GM12864 (cell line): ENCODE measurements around the gene RNF217.

Experiments
- DNase-seq: peaks from one replicate; pipeline ENCODE4 v3.0.0-alpha.2; 2011; ENCODE audit warnings: low read depth
- H3K4me3 ChIP-seq: 2 replicates; pipeline ENCODE4 v1.5.1; 2011; ENCODE audit warnings: mild to moderate bottlenecking, low read depth, low read length, control low read depth
- CTCF ChIP-seq: IDR thresholded peaks from 2 replicates; pipeline ENCODE4 v1.5.1; 2011; ENCODE audit warnings: low read depth, mild to moderate bottlenecking, moderate library complexity, low read length, control low read depth, inconsistent platforms; ENCODE audit errors: missing control alignments

RNF217 gene

DNA sequence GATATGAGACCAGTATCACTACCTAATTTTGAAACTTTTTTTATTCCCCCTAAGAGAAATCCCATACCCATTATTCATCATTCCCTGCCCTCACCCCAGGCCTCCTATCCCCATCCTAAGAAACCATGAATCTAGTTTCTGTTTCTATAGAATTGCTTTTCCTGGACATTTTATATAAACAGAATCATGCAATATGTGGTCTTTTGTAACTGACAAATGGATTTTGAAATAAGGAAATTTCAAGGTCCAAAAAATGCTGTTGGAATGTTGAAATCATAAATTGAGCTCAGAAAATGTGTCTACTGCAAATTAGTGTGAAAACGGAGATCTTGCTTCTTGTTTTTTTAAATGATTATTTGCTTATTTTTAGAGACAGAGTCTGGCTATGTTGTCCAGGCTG lies 25.1 kb downstream of the RNF217 start:
- no peak overlapping the region for H3K4me3 ChIP-seq
- no peak for DNase-seq
- no peak for TF ChIP-seq CTCF

DNA sequence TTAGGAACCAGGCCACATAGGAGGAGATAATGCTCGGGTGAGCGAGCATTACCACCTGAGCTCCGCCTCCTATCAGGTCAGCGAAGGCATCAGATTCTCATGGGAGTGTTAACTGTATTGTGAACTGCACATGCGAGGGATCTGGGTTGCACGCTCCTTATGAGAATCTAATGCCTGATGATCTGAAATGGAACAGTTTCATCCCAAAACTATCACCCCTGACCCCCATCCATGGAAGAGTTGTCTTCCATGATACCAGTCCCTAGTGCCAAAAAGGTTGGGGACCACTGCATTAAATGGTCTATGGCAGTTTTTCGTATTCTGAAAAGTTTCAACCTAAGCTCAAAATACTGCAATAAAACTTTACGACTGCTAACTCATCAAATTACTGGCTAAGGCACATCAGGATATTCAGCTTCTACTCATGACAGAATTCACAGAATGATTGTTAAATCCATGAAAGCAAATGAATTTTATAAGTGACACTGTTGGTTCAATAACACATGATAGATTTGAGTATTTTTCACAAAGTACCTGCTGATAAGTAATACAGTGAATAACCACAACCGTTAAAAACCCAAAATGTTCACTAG lies 25.9 kb downstream of the RNF217 start:
- no peak overlapping the region for H3K4me3 ChIP-seq
- no peak for DNase-seq
- no peak for TF ChIP-seq CTCF

DNA sequence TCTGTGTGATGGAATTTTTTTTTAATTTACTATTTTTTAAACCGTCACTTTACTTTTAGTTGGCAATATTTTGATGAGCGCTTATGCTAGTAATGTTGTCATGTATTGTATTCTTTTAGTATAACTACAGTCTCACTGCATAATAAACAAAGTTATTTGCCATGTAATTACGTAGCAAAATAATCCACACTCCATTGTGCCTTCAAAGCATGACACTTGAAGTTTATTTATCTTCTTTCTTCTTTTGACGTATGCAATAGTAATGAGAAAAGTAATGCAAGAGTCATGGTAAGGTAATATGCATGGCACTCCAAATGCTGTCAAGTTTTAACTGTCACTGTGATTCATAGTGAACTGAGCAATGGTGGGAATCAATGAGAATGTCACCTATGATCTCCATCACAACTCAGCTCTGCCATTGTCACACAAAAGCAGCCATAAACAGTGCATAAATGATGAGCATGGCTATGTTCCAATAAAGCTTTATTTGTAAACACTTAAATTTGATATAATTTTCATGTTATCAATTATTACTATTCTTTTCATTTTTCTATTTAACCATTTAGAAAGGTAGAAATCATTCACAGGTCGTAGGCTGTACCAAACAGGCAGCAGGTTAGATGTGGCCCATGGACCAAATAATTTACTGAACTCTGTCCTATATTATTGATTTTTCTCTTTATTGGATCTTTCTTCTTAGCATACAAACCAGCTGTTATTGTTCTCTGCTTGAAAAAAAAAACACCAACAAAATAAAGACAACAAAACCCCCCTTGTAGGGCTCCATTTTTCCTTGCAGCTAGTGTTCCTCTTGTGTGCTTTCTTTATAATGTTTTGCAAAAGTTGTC lies 27.1 kb downstream of the RNF217 start:
- DNase-seq = no peak
- no peak for TF ChIP-seq CTCF
- no peak overlapping the region for H3K4me3 ChIP-seq

DNA sequence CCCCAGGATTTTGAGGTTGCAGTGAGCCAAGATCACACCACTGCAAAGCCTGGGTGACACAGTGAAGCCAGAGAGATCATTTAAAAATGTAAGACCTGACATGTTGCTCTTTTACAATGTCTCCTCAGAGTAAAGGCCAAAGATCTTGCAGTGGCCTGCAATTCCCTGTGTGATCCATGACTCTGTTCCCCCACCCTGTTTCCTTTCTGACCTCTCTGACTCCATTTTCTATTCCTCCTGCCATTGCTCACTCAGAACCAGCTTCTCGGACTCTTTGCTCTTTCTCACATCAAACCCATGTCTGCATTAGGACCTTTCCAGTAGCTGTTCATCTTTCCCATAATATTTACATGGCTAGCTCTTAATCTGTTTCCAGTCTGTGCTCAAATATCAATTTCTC lies 28.8 kb downstream of the RNF217 start:
- TF ChIP-seq CTCF = no peak
- no peak overlapping the region for H3K4me3 ChIP-seq
- no peak for DNase-seq

GRCh38 chr6:124991764-124992295 lies 29.6 kb downstream of the RNF217 start:
- DNase-seq = no peak
- H3K4me3 ChIP-seq = no peak overlapping the region
- no peak for TF ChIP-seq CTCF

DNA sequence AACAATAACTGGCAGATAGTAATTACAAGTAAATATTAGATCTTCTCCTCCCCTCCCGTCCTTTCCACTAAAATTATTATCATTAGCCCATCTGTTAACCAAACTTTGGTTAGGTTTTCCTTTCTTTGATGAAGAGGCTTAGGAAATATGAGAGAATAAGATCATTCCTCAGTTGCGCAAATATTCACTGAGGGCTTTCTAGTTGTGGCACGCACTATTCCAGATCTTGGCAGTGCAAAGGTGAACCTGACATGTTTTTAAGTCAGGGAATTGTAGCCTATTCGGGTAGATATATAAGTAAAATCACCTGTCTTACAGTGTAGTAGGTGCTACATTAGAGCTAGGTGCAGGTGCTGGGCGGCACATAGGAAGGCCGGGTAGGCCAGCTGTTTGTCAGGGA lies 31.1 kb downstream of the RNF217 start:
- no peak overlapping the region for H3K4me3 ChIP-seq
- TF ChIP-seq CTCF = no peak
- no peak for DNase-seq
